Measurements from ENCODE around the gene CRTC2.
"Not testable (repeated sequence)": the region's sequence is repeated elsewhere in the genome, so short reads cannot be mapped to it uniquely, and the experiment has no call there.

The CRTC2 gene

DNA sequence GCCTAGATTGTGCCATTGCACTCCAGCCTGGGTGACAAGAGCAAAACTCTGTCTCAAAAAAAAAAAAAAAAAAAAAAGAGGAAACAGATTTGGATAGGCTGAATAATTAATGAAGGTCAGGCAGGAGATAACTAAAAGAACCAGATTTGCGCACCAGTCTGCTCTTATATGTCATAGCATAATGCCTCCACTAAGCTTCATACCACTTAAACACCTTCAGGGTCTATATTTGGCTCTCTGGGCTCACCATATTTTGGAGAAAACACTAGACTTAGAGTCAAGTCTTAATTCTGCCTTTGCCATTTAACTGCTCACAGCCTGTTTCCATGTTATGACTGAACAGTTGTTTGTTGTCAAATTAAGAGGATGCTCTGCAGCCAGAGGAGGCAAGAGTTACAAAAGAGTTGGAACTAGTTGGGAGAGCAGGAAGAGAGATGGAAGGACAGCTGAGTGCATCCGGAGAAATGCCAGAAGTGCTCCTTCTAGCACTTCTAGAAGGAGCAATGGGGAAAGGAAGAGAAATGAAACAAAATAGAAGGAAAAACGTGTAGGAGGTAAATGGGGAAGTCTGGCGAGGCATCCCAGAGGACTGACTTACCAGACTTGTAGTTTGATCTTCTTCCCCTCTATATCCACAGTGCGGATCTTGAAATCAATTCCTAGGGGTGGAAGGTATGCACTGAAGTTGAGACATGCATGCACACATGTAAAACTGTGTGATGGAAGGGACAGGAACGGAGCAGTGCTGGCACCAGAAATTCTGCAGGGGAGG lies 25.9 kb upstream of the CRTC2 start:
- H3K4me3 ChIP-seq (replicated peaks in 1 of 2; ENCODE audit: low read depth in 2 of 2, low read length in 2 of 2) = peak overlapping the region; percentile 72 to 89
- TF ChIP-seq, protein P1, sequence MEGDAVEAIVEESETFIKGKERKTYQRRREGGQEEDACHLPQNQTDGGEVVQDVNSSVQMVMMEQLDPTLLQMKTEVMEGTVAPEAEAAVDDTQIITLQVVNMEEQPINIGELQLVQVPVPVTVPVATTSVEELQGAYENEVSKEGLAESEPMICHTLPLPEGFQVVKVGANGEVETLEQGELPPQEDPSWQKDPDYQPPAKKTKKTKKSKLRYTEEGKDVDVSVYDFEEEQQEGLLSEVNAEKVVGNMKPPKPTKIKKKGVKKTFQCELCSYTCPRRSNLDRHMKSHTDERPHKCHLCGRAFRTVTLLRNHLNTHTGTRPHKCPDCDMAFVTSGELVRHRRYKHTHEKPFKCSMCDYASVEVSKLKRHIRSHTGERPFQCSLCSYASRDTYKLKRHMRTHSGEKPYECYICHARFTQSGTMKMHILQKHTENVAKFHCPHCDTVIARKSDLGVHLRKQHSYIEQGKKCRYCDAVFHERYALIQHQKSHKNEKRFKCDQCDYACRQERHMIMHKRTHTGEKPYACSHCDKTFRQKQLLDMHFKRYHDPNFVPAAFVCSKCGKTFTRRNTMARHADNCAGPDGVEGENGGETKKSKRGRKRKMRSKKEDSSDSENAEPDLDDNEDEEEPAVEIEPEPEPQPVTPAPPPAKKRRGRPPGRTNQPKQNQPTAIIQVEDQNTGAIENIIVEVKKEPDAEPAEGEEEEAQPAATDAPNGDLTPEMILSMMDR (IDR thresholded peaks at IDR 0.05; ENCODE audit: low read depth, low read length) = no peak
- peak in 1 of 2 donors; percentile 34 for DNase-seq (ENCODE audit: low read depth in 2 of 2)

DNA sequence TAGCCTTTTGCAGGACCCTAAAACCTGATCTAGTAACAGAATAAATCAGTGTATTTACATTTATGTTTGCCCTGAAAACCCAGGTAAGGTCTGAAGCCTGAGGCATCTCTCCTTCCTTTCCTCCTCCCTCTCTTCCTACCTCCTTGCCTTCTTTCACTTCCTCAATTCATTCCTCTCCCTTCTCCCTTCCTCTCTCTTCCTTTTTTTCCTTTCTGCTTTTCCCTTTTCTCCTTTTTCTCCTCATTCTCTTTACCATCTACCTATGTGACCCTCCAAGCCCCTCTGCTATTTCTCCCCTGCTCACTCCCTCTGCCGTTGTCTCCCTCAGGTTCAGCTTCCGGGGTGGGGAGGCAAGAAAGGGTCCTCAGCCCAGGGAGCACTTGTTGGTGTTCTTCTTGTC lies 23.3 kb upstream of the CRTC2 start:
- not testable (repeated sequence) for H3K4me3 ChIP-seq (replicated peaks in 1 of 2; ENCODE audit: low read depth in 2 of 2, low read length in 2 of 2); DNase-seq (ENCODE audit: low read depth in 2 of 2)

DNA sequence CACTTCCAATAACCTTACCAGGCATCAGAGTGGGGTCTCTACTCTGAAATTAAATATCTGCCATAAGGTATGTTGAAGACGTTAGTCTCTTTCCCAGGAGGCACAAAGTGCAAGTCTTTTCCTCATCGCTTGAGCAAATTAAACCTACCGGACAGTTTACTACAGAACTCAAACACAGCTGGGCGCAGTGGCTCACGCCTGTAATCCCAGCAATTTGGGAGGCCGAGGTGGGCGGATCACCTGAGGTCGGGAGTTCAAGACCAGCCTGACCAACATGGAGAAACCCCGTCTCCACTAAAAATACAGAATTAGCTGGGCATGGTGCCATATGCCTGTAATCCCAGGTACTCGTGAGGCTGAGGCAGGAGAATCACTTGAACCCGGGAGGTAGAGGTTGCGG lies 20.7 kb upstream of the CRTC2 start:
- not testable (repeated sequence) for DNase-seq (ENCODE audit: low read depth in 2 of 2); H3K4me3 ChIP-seq (replicated peaks in 1 of 2; ENCODE audit: low read depth in 2 of 2, low read length in 2 of 2)

DNA sequence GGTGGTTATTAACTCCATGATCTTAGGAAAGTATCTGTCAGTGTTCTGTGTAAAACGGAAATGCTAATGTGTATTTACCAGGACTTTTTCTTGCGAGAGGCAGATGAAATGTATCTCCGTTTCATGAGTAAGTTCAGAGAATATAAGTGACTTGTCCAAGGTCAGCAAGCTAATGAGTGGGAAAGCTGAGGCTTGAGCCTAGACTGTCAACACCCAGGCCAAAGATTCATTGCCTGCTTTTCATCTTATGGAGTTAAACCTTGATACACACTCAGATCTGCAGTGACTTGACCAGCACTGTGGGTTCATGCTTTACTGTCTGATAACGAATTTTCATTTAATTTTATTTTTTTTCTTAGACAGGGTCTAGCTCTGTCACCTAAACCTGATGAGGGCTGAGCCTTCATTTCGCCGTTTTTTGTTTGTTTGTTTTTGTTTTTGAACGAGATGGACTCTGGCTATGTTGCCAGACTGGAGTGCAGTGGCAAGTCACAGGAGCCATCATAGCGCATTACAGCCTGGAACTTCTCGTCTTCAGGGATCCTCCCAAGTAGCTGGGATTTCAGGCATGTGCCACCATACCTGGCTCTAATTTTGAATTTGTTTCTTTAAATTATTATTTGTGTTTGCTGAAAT lies 20.0 kb upstream of the CRTC2 start:
- no peak for DNase-seq (ENCODE audit: low read depth in 2 of 2)
- H3K4me3 ChIP-seq (replicated peaks in 1 of 2; ENCODE audit: low read depth in 2 of 2, low read length in 2 of 2) = peak overlapping the region; percentile 74 to 97
- TF ChIP-seq, protein P1 (IDR thresholded peaks at IDR 0.05; ENCODE audit: low read depth, low read length) = no peak

DNA sequence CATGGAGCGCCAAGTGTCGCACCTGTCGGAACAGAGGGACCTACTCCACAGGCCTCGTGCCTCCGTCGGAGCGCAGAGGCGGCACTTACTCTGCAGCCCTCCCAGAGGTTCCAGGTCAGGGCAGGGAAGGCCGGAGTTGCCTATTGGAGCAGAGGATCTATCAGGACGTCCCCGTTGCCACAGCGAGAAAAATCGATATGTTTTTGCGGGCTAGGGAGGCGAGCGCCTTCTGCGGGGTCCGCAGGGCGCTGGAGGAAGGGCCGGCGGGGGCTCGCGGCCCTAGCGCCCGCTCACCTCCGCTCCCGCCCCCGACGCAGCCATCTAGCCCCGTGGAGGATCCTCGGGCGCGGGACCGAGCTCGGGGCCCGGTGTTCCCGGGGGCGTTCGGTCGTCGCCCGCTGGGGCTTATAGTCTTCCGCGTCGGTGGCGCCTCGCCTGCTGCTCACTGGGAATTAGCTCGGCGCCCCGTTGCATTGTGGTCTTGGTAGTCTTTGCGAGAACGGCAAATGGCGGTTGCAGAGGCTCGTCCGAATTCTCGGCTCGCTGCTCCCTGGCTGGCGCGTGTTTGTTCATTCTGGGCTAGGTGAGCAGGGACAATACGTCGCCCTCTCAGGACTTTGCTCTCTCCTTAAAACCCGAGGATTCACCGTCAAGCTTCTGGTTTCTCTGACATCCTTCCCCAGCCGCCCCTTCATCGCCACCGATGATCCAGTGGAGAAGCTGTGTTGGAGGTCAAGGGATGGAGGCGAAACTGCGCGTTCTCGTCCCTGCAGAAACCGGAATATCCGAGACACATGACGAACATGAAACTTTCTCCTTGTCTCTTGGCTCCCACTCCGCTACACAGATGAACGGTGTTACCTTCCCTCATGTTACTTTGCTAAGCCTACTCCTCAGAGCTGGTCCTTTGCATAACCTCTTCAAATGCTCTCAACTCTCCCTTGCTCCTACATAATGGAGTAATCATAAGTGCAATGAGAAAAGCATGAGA lies 19.1 kb upstream of the CRTC2 start, which contains the start of gene JTB:
JTB (minus strand) TSS at position 425 of the 991 bp plus-strand sequence; CDS start at position 3, 422 bp downstream.
- peak; percentile 82 for DNase-seq (ENCODE audit: low read depth in 2 of 2)
- TF ChIP-seq, protein P1 (IDR thresholded peaks at IDR 0.05; ENCODE audit: low read depth, low read length) = no peak
- H3K4me3 ChIP-seq (replicated peaks in 1 of 2; ENCODE audit: low read depth in 2 of 2, low read length in 2 of 2) = peak within 1 kb of the TSS; percentile 74 to 97

DNA sequence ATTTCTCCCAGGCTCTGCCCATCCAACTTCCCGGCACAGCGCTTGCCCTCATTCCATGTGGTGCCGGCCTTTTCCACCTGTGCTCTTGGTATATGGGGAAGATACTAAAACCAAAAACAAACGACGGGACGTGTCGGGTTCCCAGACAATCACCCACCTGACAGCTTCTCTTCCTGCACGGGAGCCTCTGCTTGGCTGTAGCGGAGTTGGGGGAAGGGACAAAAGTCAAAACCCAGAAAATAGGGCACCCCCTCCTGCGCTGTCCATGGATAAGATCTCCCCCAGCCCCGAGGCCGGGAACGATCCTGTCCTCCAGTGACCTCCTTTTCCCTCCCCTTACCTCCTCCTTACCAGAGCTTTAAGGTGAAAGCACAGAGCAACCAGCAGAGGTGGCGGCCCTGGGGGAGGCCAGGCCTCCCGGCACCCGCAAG lies 18.4 kb upstream of the CRTC2 start:
- no peak for DNase-seq (ENCODE audit: low read depth in 2 of 2)
- peak overlapping the region; percentile 74 to 97 for H3K4me3 ChIP-seq (replicated peaks in 1 of 2; ENCODE audit: low read depth in 2 of 2, low read length in 2 of 2)

DNA sequence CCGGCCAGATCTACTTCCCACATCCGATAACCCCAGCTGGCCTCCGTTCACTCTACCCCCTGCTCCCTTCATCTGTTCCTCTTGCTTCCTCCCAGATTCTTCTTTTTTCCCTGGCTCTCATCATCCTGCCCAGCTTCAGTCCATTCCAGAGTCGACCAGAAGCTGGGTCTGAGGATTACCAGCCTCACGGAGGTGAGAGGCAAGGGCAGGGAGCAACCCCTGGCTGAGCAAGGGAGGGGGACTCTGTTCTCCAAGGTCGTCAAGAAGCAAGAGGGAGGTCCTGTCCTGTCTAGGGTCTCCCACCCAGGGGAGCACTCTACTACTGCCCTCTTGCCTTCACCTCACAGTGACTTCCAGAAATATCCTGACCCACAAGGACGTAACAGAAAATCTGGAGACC lies 15.1 kb upstream of the CRTC2 start:
- TF ChIP-seq, protein P1 (IDR thresholded peaks at IDR 0.05; ENCODE audit: low read depth, low read length) = no peak
- DNase-seq (ENCODE audit: low read depth in 2 of 2) = no peak
- H3K4me3 ChIP-seq (replicated peaks in 1 of 2; ENCODE audit: low read depth in 2 of 2, low read length in 2 of 2) = no peak overlapping the region

More for the DNA sequence above, 18.4 kb upstream of the CRTC2 start:
- TF ChIP-seq, protein P1 (IDR thresholded peaks at IDR 0.05; ENCODE audit: low read depth, low read length) = no peak
